Mesenchymal stem cell (in vitro differentiated cells and primary cell): Measurements from ENCODE around the gene KLF11.

Experiments
- DNase-seq: peaks from one replicate; pipeline ENCODE4 v3.0.0-alpha.2; 2013
- H2AFZ ChIP-seq: one replicate; pipeline ENCODE4 v1.6.1; 2013; ENCODE audit warnings: low read depth, mild to moderate bottlenecking, control low read depth, inconsistent platforms, low read length, moderate library complexity
- H2AK5ac ChIP-seq: 2 replicates; pipeline ENCODE4 v1.6.1; 2013; ENCODE audit warnings: low read length, moderate library complexity, mild to moderate bottlenecking, inconsistent platforms; ENCODE audit not compliant: severe bottlenecking
- H2BK120ac ChIP-seq: one replicate; pipeline ENCODE4 v1.6.1; 2013; ENCODE audit warnings: low read depth, mild to moderate bottlenecking, inconsistent platforms, low read length, moderate library complexity
- H2BK12ac ChIP-seq, 2 experiments: one replicate each; pipeline ENCODE4 v1.6.1; 2013; ENCODE audit warnings: inconsistent platforms in 2 of 2, low read length in 2 of 2, mild to moderate bottlenecking in 2 of 2, moderate library complexity in 2 of 2, control low read depth in 1 of 2
- H2BK15ac ChIP-seq: one replicate; pipeline ENCODE4 v1.6.1; 2013; ENCODE audit warnings: mild to moderate bottlenecking, low read depth, inconsistent platforms; ENCODE audit not compliant: poor library complexity, severe bottlenecking
- H2BK5ac ChIP-seq: 2 replicates; pipeline ENCODE4 v1.6.1; 2013; ENCODE audit warnings: low read depth, mild to moderate bottlenecking, low read length, control low read depth, inconsistent platforms; ENCODE audit not compliant: poor library complexity, severe bottlenecking
- H3K14ac ChIP-seq, 2 experiments: one replicate each; pipeline ENCODE4 v1.6.1; 2013; ENCODE audit warnings: inconsistent platforms in 2 of 2, low read length in 2 of 2, control low read depth in 1 of 2, mild to moderate bottlenecking in 1 of 2, moderate library complexity in 1 of 2
- H3K18ac ChIP-seq, 2 experiments: one replicate each; pipeline ENCODE4 v1.6.1; 2013; ENCODE audit warnings: inconsistent platforms in 2 of 2, low read length in 2 of 2, control low read depth in 1 of 2, low read depth in 1 of 2, mild to moderate bottlenecking in 1 of 2
- H3K23ac ChIP-seq, 2 experiments: one replicate each; pipeline ENCODE4 v1.6.1; 2013; ENCODE audit warnings: inconsistent platforms in 2 of 2, low read length in 2 of 2, mild to moderate bottlenecking in 2 of 2, moderate library complexity in 2 of 2, control low read depth in 1 of 2
- H3K27ac ChIP-seq: 2 replicates; pipeline ENCODE4 v1.5.1; 2013; ENCODE audit warnings: mild to moderate bottlenecking, moderate library complexity, low read length, control low read depth, inconsistent platforms; ENCODE audit not compliant: poor library complexity, severe bottlenecking
- H3K27me3 ChIP-seq, 2 experiments: 2 replicates each; pipeline versions ENCODE4 v1.6.1 to v1.7.0; 2013; ENCODE audit warnings: low read length in 2 of 2, mild to moderate bottlenecking in 2 of 2, moderate library complexity in 2 of 2, control low read depth in 1 of 2, inconsistent platforms in 1 of 2; ENCODE audit not compliant: control insufficient read depth in 1 of 2, insufficient read depth in 1 of 2
- H3K36me3 ChIP-seq, 2 experiments: 2 replicates each; pipeline versions ENCODE4 v1.6.1 to v1.7.0; 2013; ENCODE audit warnings: low read length in 2 of 2, control low read depth in 1 of 2, inconsistent platforms in 1 of 2, low read depth in 1 of 2, mild to moderate bottlenecking in 1 of 2; ENCODE audit not compliant: insufficient read depth in 2 of 2, control insufficient read depth in 1 of 2
- H3K4ac ChIP-seq, 2 experiments: one replicate each; pipeline ENCODE4 v1.6.1; 2013; ENCODE audit warnings: inconsistent platforms in 2 of 2, low read length in 2 of 2, mild to moderate bottlenecking in 2 of 2, moderate library complexity in 2 of 2, control low read depth in 1 of 2, low read depth in 1 of 2
- H3K4me1 ChIP-seq: 2 replicates; pipeline ENCODE4 v1.6.1; 2013; ENCODE audit warnings: low read depth, low read length, control low read depth; ENCODE audit not compliant: control insufficient read depth, insufficient read depth
- H3K4me2 ChIP-seq: 2 replicates; pipeline ENCODE4 v1.6.1; 2013; ENCODE audit warnings: low read length, mild to moderate bottlenecking, inconsistent platforms; ENCODE audit not compliant: poor library complexity, severe bottlenecking
- H3K4me3 ChIP-seq, 2 experiments: 2 replicates each; pipeline versions ENCODE4 v1.5.1 to v1.7.0; 2013; ENCODE audit warnings: low read length in 2 of 2, mild to moderate bottlenecking in 2 of 2, control low read depth in 1 of 2, low read depth in 1 of 2; ENCODE audit not compliant: insufficient read depth in 1 of 2
- H3K79me1 ChIP-seq: replicated peaks from 2 replicates; pipeline ENCODE4 v1.6.1; 2013; ENCODE audit warnings: mild to moderate bottlenecking, control low read depth, low read length, inconsistent platforms; ENCODE audit not compliant: poor library complexity, severe bottlenecking
- H3K9ac ChIP-seq: 2 replicates; pipeline ENCODE4 v1.7.0; 2013; ENCODE audit warnings: mild to moderate bottlenecking, low read length, moderate library complexity
- H3K9me3 ChIP-seq: 2 replicates; pipeline ENCODE4 v1.7.0; 2013; ENCODE audit warnings: mild to moderate bottlenecking, low read length; ENCODE audit not compliant: control insufficient read depth
- H4K8ac ChIP-seq: one replicate; pipeline ENCODE4 v1.6.1; 2013; ENCODE audit warnings: inconsistent platforms, mild to moderate bottlenecking, low read length, moderate library complexity
- H4K91ac ChIP-seq: one replicate; pipeline ENCODE4 v1.6.1; 2013; ENCODE audit warnings: mild to moderate bottlenecking, low read length, inconsistent platforms
- WGBS: methylation state at CpG from one replicate; pipeline ENCODE4 v1.1.7; 2013; ENCODE audit warnings: mixed read lengths; 5-methylcytosine and 5-hydroxymethylcytosine counted together

Gene KLF11

GRCh38 chr2:10076511-10076910 is 33.2 kb downstream of the KLF11 start:
- H4K8ac ChIP-seq = no peak overlapping the region
- H2BK15ac ChIP-seq = no peak overlapping the region
- no peak overlapping the region for H3K4ac ChIP-seq
- peaks cover 0 to 13% of the 10 kb centered on the region in 2 experiments for H3K36me3 ChIP-seq
- H3K4me1 ChIP-seq = peaks cover 23% of the 10 kb centered on the region
- H3K27me3 ChIP-seq = peaks cover 4 to 70% of the 10 kb centered on the region in 2 experiments
- no peak overlapping the region for H2AFZ ChIP-seq
- 87% methylated on average over 13 of the region's 13 CpGs for WGBS
- no peak overlapping the region for H3K18ac ChIP-seq
- no peak overlapping the region for H2BK12ac ChIP-seq
- H3K27ac ChIP-seq = no peak overlapping the region
- H3K23ac ChIP-seq = no peak overlapping the region
- H2BK5ac ChIP-seq = no peak overlapping the region
- H3K9me3 ChIP-seq = no peaks in the 10 kb centered on the region
- no peak overlapping the region for H3K4me2 ChIP-seq
- DNase-seq = no peak
- H2BK120ac ChIP-seq = no peak overlapping the region
- H3K4me3 ChIP-seq = no peak overlapping the region
- no peak overlapping the region for H3K14ac ChIP-seq
- H3K9ac ChIP-seq = no peak overlapping the region
- peaks cover 10% of the 10 kb centered on the region for H3K79me1 ChIP-seq
- H4K91ac ChIP-seq = no peak overlapping the region
- H2AK5ac ChIP-seq = no peak overlapping the region

- Histone ChIP-seq H3K27ac (no peak overlapping the region), H4K91ac (no peak overlapping the region), H2BK120ac (no peak overlapping the region), H4K8ac (no peak overlapping the region), H2BK15ac (no peak overlapping the region), H3K79me1 (peaks cover 7% of the 10 kb centered on the region), H2BK5ac (no peak overlapping the region), H2AK5ac (no peak overlapping the region), H2AFZ (no peak overlapping the region), H3K14ac (no peak overlapping the region), H3K4me2 (no peak overlapping the region), H2BK12ac (no peak overlapping the region), H3K9me3 (no peaks in the 10 kb centered on the region), H3K9ac (no peak overlapping the region), H3K18ac (no peak overlapping the region), H3K27me3 (peaks cover 4 to 75% of the 10 kb centered on the region in 2 experiments), H3K36me3 (peaks cover 0 to 11% of the 10 kb centered on the region in 2 experiments), H3K4me3 (no peak overlapping the region), H3K23ac (no peak overlapping the region), H3K4ac (no peak overlapping the region), H3K4me1 (peaks cover 23% of the 10 kb centered on the region)
- WGBS = 95% methylated on average over 5 of the region's 5 CpGs
- no peak for DNase-seq
Observed at GRCh38 chr2:10076988-10077527, 33.7 kb downstream of the KLF11 start.

GRCh38 chr2:10078001-10078400 is 34.7 kb downstream of the KLF11 start:
- Histone ChIP-seq H2BK120ac (no peak overlapping the region), H3K4ac (no peak overlapping the region), H2AK5ac (no peak overlapping the region), H3K36me3 (peaks cover 0 to 11% of the 10 kb centered on the region in 2 experiments), H3K4me3 (no peak overlapping the region), H2BK15ac (no peak overlapping the region), H3K4me1 (peaks cover 23% of the 10 kb centered on the region), H4K91ac (no peak overlapping the region), H3K27me3 (peaks cover 4 to 81% of the 10 kb centered on the region in 2 experiments), H3K23ac (no peak overlapping the region), H3K79me1 (peaks cover 7% of the 10 kb centered on the region), H4K8ac (no peak overlapping the region), H3K4me2 (peak overlapping the region; percentile 70), H3K14ac (no peak overlapping the region), H3K18ac (no peak overlapping the region), H2AFZ (no peak overlapping the region), H3K27ac (no peak overlapping the region), H2BK5ac (no peak overlapping the region), H2BK12ac (no peak overlapping the region), H3K9me3 (no peaks in the 10 kb centered on the region), H3K9ac (no peak overlapping the region)
- no peak for DNase-seq
- WGBS = 98% methylated on average over 7 of the region's 7 CpGs

- peaks cover 0 to 11% of the 10 kb centered on the region in 2 experiments for H3K36me3 ChIP-seq
- H4K91ac ChIP-seq = no peak overlapping the region
- WGBS = 40% methylated on average over 12 of the region's 12 CpGs
- H3K9ac ChIP-seq = peak overlapping the region; percentile 73
- H3K4ac ChIP-seq = no peak overlapping the region
- H3K9me3 ChIP-seq = no peaks in the 10 kb centered on the region
- H3K4me1 ChIP-seq = peaks cover 21% of the 10 kb centered on the region
- H3K23ac ChIP-seq = no peak overlapping the region
- peaks cover 9 to 81% of the 10 kb centered on the region in 2 experiments for H3K27me3 ChIP-seq
- peak overlapping the region; percentile 72 to 76 for H3K4me3 ChIP-seq
- peaks cover 7% of the 10 kb centered on the region for H3K79me1 ChIP-seq
- H2AFZ ChIP-seq = no peak overlapping the region
- no peak overlapping the region for H4K8ac ChIP-seq
- H3K14ac ChIP-seq = no peak overlapping the region
- H3K4me2 ChIP-seq = peak overlapping the region; percentile 70
- no peak overlapping the region for H2BK5ac ChIP-seq
- H2AK5ac ChIP-seq = no peak overlapping the region
- H2BK120ac ChIP-seq = no peak overlapping the region
- DNase-seq = no peak
- H3K18ac ChIP-seq = no peak overlapping the region
- no peak overlapping the region for H2BK12ac ChIP-seq
- peak overlapping the region; percentile 77 for H3K27ac ChIP-seq
- peak overlapping the region; percentile 3 for H2BK15ac ChIP-seq
Observed at GRCh38 chr2:10078704-10079265, 35.4 kb downstream of the KLF11 start.
